PC-9 (cell line): Measurements from ENCODE around the gene PDIA6.

Source experiments
- EZH2 ChIP-seq: fragments of 200-600 bp; sonication (generic); IDR thresholded peaks from 2 replicates; pipeline ENCODE4 v1.8.0; 2017; ENCODE audit warnings: antibody characterized with exemption, low read depth
- TF ChIP-seq, protein P1 (sequence below): fragments of 200-600 bp; sonication (generic); conservative IDR thresholded peaks from 2 replicates; pipeline ENCODE4 v1.6.1; 2017; ENCODE audit warnings: mixed run types, antibody characterized with exemption, mild to moderate bottlenecking, moderate library complexity

DNA sequence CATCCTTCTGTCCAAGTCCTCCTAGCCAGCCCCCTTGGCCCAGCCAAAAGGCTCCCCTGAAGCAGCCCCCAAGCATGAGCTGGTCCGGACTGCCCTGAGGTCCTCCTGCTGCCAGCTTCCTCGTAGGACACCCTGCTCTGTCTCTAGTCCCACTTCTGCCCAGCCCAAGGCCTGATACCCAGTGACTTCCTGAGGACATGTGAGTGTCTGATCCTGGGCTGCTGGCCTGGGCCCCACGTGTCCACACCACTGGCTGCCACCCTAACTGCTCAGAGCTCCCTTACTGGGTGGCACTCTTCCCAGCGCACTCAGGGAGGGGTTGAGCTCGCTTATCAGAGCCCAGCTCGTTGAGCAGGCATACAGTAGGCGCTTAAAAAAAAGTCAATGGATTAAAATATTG lies 34.4 kb upstream of the PDIA6 start:
- TF ChIP-seq, protein P1, sequence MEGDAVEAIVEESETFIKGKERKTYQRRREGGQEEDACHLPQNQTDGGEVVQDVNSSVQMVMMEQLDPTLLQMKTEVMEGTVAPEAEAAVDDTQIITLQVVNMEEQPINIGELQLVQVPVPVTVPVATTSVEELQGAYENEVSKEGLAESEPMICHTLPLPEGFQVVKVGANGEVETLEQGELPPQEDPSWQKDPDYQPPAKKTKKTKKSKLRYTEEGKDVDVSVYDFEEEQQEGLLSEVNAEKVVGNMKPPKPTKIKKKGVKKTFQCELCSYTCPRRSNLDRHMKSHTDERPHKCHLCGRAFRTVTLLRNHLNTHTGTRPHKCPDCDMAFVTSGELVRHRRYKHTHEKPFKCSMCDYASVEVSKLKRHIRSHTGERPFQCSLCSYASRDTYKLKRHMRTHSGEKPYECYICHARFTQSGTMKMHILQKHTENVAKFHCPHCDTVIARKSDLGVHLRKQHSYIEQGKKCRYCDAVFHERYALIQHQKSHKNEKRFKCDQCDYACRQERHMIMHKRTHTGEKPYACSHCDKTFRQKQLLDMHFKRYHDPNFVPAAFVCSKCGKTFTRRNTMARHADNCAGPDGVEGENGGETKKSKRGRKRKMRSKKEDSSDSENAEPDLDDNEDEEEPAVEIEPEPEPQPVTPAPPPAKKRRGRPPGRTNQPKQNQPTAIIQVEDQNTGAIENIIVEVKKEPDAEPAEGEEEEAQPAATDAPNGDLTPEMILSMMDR = no peak
- TF ChIP-seq EZH2 = no peak
